A549 (cell line): Measurements from ENCODE around the gene SORT1.

ENCODE experiments used
- BHLHE40 ChIP-seq: IDR thresholded peaks from 2 replicates; pipeline ENCODE4 v1.6.1; 2012; ENCODE audit warnings: low read depth, low read length, inconsistent platforms
- FOSL2 ChIP-seq, 2 experiments: fragments of 450-650 bp in 1 of 2; fragments of >200 bp in 1 of 2; sonication (Bioruptor Twin) in 1 of 2; formaldehyde crosslinking; IDR thresholded peaks; 2 replicates each; pipeline versions ENCODE4 v1.5.0 to v1.6.1; 2016 to 2020; ENCODE audit warnings: mild to moderate bottlenecking in 1 of 2, moderate library complexity in 1 of 2
- KDM1A ChIP-seq: fragments of 200-600 bp; sonication (generic); IDR thresholded peaks from 2 replicates; pipeline ENCODE4 v1.6.1; 2016; ENCODE audit warnings: low read depth, mild to moderate bottlenecking
- MYC ChIP-seq: IDR thresholded peaks from 2 replicates; pipeline ENCODE4 v1.6.1; 2012; ENCODE audit warnings: mild to moderate bottlenecking, inconsistent platforms, low read length, improper control_type of control experiment, borderline replicate concordance
- POLR2A ChIP-seq: IDR thresholded peaks from 2 replicates; pipeline ENCODE4 v1.6.1; 2012; ENCODE audit warnings: mild to moderate bottlenecking, low read length
- POLR2AphosphoS2 ChIP-seq: conservative IDR thresholded peaks from 2 replicates; pipeline ENCODE4 v1.6.1; 2012; ENCODE audit warnings: low read length, improper control_type of control experiment, inconsistent platforms
- REST ChIP-seq: fragments of 200-600 bp; sonication (generic); IDR thresholded peaks from 2 replicates; pipeline ENCODE4 v1.6.1; 2016; ENCODE audit warnings: antibody characterized with exemption, mild to moderate bottlenecking, moderate library complexity
- TFCP2L1 ChIP-seq: fragments of 250-450 bp; sonication (Bioruptor Pico); IDR thresholded peaks from 2 replicates; pipeline ENCODE4 v1.5.0; 2021; ENCODE audit warnings: mild to moderate bottlenecking
- ZC3H11A ChIP-seq: fragments of 450-650 bp; IDR thresholded peaks from 2 replicates; pipeline ENCODE4 v1.6.1; 2014; ENCODE audit warnings: antibody characterized with exemption, mild to moderate bottlenecking
- TF ChIP-seq, protein P1 (sequence below): fragments of >200 bp; sonication (Bioruptor Twin); formaldehyde crosslinking; IDR thresholded peaks from 3 replicates; pipeline ENCODE4 v1.5.1; 2016
- TF ChIP-seq, protein P2 (sequence below): IDR thresholded peaks from 2 replicates; pipeline ENCODE4 v1.6.1; 2012

DNA sequence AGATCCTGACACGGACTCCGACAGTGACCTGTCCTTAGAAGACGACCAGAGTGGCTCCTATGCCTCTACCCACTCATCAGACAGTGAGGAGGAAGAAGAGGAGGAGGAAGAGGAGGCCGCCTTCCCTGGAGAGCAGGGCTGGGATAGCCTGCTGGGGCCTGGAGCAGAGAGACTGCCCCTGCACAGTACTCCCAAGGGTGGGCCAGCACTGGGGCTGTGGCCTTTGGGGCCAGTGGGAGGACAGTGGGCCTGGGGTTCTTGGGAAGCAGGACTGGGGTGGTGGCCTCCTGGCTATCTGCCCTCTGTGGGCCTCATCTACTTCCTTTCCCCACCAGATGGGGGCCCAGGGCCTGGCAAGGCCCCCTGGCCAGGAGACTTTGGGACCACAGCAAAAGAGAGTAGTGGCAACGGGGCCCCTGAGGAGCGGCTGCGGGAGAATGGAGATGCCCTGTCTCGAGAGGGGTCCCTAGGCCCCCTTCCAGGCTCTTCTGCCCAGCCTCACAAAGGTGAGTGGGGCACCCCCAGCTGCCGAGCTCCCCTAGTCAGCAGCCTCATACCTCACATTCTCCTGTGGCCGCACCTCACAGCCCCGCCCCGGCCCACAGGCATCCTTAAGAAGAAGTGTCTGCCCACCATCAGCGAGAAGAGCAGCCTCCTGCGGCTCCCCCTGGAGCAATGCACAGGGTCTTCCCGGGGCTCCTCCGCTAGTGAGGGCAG lies 124.7 kb downstream of the SORT1 start:
- TF ChIP-seq, protein P1, sequence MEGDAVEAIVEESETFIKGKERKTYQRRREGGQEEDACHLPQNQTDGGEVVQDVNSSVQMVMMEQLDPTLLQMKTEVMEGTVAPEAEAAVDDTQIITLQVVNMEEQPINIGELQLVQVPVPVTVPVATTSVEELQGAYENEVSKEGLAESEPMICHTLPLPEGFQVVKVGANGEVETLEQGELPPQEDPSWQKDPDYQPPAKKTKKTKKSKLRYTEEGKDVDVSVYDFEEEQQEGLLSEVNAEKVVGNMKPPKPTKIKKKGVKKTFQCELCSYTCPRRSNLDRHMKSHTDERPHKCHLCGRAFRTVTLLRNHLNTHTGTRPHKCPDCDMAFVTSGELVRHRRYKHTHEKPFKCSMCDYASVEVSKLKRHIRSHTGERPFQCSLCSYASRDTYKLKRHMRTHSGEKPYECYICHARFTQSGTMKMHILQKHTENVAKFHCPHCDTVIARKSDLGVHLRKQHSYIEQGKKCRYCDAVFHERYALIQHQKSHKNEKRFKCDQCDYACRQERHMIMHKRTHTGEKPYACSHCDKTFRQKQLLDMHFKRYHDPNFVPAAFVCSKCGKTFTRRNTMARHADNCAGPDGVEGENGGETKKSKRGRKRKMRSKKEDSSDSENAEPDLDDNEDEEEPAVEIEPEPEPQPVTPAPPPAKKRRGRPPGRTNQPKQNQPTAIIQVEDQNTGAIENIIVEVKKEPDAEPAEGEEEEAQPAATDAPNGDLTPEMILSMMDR, result no peak
- TF ChIP-seq, protein P2, sequence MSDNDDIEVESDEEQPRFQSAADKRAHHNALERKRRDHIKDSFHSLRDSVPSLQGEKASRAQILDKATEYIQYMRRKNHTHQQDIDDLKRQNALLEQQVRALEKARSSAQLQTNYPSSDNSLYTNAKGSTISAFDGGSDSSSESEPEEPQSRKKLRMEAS, result no peak
- TF ChIP-seq KDM1A, result no peak
- no peak for TF ChIP-seq MYC
- no peak for TF ChIP-seq FOSL2 (IDR thresholded peaks at IDR 0.05)
- TF ChIP-seq FOSL2 (CRISPR knock-in tag; IDR thresholded peaks at IDR 0.05), result no peak
- TF ChIP-seq BHLHE40, result no peak
- TF ChIP-seq POLR2A, result no peak
- no peak for TF ChIP-seq REST
- TF ChIP-seq TFCP2L1 (CRISPR knock-in tag), result no peak
- no peak for TF ChIP-seq POLR2AphosphoS2
- no peak for TF ChIP-seq ZC3H11A
